T-helper 1 cell (primary cell): ENCODE data around the gene SPG7.
"Not testable (repeated sequence)": the region's sequence is repeated elsewhere in the genome, so short reads cannot be mapped to it uniquely, and the experiment has no call there.

Experiments used
- DNase-seq, 5 donors: peaks; one replicate each; pipeline ENCODE4 v3.0.0-alpha.2; 2012 to 2020
- total RNA-seq, 4 donors: gene quantifications; one replicate each; lab custom pipeline; 2026; lab: John Stamatoyannopoulos, UW

The SPG7 gene
- total RNA-seq: 175 to 285 (median 278) reads per million in 4 donors

DNA sequence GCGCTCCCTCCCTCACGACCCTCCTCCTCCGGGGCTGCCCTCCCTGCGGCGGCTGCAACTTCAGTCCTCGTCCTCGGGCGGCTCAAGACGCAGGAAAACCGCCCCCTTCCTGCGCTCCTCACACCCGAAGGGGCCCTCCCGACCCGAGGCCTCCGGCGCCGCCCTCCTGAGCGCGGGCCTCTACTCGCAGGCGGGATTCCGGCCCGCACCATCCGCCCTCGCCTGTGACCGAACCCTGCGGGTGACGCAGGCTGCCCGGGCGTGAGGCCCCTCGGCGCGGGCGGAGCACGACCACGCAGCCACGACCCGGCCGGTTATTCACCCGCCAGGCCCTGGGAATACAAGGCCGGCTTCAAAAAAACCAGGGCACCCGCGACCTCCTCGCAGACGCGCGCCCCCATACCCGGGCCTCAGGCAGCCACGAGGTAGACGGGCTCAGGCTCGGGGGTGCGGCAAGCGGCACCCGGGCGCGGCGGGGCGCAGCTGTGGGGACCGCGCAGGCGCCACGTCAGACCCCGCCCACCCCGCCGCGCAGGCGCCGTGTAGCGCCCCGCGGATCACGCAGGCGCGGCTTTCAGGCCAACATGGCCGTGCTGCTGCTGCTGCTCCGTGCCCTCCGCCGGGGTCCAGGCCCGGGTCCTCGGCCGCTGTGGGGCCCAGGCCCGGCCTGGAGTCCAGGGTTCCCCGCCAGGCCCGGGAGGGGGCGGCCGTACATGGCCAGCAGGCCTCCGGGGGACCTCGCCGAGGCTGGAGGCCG lies at the start of gene SPG7:
TSS of gene SPG7 (plus strand) at position 570 of the 757 bp plus-strand sequence. CDS start at position 585, 15 bp downstream.
- peak; percentile 79 to 93 (median 84) for DNase-seq

- DNase-seq: no peak
Observed at GRCh38 chr16:89458551-89458950, 49.7 kb upstream of the SPG7 start.

- DNase-seq: no peak
Observed at GRCh38 chr16:89458967-89459366, 49.2 kb upstream of the SPG7 start.

GRCh38 chr16:89460556-89460955 lies 47.6 kb upstream of the SPG7 start:
- no peak for DNase-seq

DNA sequence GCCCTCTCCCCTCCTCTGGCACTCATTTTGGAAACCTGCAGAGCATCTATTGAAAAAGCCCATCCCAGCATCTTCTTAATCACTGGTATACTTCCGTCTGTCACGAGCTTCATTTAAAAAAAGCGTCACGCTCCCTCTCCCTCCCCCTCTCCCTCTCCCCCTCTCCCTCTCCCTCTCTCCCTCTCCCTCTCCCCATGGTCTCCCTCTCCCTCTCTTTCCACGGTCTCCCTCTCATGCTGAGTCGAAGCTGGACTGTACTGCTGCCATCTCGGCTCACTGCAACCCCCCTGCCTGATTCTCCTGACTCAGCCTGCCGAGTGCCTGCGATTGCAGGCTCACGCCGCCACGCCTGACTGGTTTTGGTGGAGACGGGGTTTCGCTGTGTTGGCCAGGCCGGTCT lies 46.3 kb upstream of the SPG7 start:
- DNase-seq: not testable (repeated sequence)

- DNase-seq: not testable (repeated sequence)
Observed at GRCh38 chr16:89462639-89463038, 45.6 kb upstream of the SPG7 start.

- DNase-seq: not testable (repeated sequence)
Observed at GRCh38 chr16:89463312-89463711, 44.9 kb upstream of the SPG7 start.

DNA sequence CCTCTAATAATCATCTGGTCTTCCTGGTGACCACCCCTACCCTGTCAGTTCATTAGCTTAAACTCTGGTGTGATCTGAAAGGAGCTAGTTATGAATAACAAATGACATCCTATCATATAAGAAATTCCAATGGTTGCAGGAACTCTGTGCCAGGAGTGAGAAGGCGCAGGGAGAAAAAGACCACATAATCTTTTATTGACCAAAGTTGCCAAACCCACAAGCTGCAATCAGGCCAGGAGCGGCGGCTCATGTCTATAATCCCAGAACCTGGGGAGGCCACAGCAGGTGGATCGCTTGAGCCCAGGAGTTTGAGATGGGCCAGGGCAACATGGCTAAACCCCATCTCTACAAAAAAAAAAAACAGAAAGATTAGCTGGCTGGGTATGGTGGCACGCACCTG lies 41.3 kb upstream of the SPG7 start:
- DNase-seq: no peak

DNA sequence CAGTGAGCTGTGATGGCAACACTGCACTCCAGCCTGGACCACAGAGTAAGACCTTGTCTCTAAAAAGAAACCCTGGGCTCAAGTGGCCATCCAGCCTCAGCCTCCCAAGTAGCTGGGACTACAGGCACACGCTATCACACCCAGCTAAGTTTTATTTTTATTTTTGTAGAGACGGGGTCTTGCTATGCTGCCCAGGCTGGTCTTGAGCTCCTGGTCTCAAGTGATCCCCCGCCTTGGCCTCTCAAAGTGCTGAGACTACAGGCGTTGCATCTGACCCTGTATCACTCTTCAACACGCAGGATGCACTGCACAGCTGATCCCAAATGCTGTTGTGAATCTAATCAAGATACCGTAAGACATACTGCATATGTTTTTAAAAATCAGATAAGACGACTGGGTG lies 40.8 kb upstream of the SPG7 start:
- no peak for DNase-seq

DNA sequence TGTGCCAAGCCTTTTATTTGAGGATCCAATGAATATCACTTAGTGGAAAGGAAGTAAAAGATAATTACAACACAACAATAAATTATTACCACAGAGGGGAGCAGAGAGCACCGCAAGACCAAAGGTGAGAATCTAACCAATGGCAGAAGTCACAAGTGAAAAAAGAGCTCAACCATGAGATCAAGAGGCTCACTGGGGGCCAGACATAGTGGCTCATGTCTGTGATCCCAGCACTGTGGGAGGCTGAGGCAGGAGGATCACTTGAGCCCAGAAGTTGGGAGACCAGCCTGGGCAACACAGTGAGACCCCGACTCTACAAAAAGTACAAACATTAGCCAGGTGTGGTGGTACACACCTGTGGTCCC lies 35.5 kb upstream of the SPG7 start:
- no peak for DNase-seq

GRCh38 chr16:89473136-89473712 lies 35.0 kb upstream of the SPG7 start:
- no peak for DNase-seq

GRCh38 chr16:89473791-89474414 lies 34.3 kb upstream of the SPG7 start:
- no peak for DNase-seq

DNA sequence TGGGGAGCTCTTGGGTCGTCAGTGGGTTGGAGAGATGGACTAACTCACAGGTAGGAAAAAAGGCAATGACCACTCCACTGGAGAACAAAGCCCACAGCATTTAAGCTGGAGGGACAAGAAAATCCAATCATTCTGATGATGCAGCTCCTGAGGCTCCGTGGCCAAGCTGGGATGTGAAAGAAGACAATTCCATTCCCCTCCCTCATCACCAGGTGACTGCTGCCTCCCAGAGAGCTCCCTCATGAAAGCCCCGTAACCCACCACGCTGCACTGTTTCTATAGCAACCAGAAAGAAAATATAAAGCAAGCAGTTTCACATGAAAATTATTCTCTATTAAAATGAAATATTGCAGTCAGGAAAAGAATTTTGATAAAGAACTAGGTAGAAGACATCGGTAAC lies 33.1 kb upstream of the SPG7 start:
- no peak for DNase-seq

DNA sequence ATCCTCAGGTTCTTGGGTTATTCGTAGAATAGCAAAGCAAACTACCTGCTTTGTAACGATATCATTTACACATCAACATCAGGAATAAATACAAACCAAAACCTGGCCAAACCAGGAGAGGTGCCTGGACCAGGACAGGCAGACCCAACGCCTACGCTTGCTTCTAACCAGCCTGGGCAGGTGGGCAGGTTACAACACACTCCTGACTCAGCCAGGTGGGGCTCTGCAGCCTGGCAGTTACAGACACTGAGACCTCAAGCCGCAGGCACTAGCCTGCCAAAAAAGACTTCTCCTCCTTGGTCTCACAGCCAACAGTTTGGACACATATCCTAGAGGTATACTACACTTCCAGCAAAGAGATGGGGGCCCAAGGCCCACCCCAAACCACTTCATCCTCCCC lies 31.8 kb upstream of the SPG7 start:
- DNase-seq: no peak

DNA sequence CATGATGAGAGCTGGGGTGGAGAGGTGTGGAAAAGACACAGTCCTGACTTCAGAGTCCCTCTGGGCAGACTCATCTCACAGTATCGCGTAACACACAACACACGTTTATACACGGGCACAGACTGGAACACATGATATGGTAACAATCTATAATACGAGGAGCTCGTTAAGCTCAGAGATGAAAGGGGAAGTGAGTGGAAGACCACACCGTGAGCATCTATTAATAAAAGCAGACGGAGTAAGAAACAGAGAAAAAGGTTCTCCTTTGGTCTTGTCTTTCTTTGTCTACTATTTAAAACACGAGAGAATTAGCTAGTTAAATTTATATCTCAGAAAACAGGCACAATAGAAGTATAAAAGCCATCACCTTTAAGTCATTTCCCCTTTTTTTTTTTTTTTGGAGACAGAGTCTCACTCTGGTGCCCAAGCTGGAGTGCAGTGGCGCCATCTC lies 31.4 kb upstream of the SPG7 start:
- DNase-seq: no peak

GRCh38 chr16:89478576-89479221 lies 29.5 kb upstream of the SPG7 start:
- no peak for DNase-seq

DNA sequence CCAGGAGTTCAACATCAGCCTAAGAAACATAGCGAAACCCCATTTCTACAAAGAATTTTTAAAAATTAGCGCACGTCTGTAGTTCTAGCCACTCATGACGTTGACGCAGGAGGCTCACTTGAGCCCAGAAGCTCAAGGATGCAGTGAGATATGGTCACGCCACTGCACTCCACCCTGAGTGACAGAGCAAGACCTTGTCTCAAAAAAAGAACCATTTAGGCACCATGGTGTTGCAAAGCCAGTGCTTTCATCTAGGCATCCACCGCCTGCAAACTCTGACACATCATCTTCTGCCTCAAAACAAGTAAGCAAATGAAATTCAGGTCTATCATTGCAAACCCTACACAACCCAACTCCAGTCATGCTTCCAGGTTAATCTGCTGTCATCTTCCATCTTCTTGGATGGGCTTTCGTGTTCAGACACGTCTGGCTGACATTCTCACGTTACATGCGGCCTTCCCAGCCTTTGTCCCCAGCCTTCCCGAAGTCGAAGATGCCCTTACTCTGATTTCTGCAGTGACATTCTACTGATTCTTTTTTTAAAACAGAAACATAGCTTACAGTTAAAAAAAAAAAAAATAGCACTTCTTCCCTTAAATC lies 26.7 kb upstream of the SPG7 start:
- DNase-seq: no peak

- no peak for DNase-seq
Observed at GRCh38 chr16:89482150-89482816, 25.9 kb upstream of the SPG7 start.

GRCh38 chr16:89482817-89483205 lies 25.4 kb upstream of the SPG7 start:
- DNase-seq: no peak

DNA sequence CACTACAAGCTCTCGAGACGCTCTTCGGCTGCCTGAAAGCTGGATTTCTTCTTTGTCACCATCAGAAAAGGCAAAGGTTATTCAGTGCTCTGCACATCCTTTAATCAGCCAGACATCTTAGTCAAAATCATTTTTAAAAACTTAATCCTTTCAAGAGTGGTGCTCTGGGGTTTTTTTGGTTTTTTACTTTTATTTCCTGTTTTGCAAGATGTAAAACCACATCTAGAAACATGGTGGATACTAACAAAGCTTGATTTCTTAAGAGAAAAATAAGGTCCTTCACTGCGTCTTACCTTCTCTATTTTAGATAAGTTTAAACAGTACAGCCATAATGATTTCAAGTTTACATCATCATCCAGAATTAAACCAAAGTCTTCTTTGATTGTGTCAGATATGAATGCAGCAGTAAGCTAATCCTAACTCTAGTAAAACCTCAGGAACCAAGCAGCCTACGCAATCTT lies 24.1 kb upstream of the SPG7 start:
- peak in 1 of 5 donors; percentile 57 for DNase-seq

DNA sequence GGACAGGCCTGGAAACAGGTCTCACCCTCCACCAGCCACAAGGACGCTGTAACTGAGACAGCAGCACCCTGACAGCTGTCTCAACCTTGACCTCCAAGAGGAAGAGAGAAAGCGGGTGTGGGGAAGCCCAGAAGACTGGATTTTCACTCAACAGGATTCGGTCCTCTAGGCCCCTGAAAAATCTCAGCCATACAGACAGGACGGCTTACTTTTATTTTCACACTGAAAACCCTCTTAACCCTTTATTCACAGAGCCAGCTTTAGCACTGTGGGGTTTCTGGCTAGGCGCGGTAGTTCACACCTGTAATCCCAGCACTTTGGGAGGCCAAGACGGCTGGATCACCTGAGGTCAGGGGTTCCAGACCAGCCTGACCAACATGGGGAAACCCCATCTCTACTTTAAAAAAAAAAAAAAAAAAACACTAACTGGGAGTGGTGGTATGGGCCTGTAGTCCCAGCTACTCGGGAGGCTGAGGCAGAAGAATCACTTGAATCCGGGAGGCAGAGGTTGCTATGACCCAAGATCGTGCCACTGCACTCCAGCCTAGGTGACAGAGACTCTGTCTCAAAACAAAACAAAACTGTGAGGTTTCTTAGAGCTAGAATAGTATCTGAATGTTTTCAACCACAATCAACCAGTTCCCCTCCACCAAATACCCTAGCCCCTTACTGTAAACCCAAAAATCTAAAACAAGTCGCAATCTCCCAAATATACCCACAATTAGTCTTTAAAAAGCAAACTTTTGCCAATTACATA lies 23.1 kb upstream of the SPG7 start:
- DNase-seq: peak in 1 of 5 donors; percentile 38
